DND-41 (cell line): ENCODE data around the gene SOX13.
A peak's percentile ranks its signal among the peaks of the same experiment; 100 is the strongest.

Experiments used
- ATAC-seq: fragments of 200-7000 bp; cut with Tn5 transposase; 3 replicates; pipeline ENCODE4 v1.9.1; 2021; ENCODE audit warnings: low read depth; ENCODE audit not compliant: insufficient read depth
- DNase-seq: peaks from one replicate; pipeline ENCODE4 v3.0.0-alpha.2; 2020
- H2AFZ ChIP-seq: 2 replicates; pipeline ENCODE4 v1.6.0; 2012; ENCODE audit warnings: low read depth, low read length
- H3K27ac ChIP-seq: 2 replicates; pipeline ENCODE4 v1.5.1; 2012; ENCODE audit warnings: low read length, inconsistent platforms
- H3K27me3 ChIP-seq: fragments of 200-600 bp; sonication (generic); 2 replicates; pipeline ENCODE4 v1.6.0; 2012; ENCODE audit warnings: low read length, mild to moderate bottlenecking, inconsistent platforms; ENCODE audit not compliant: insufficient read depth, poor library complexity
- H3K36me3 ChIP-seq: 2 replicates; pipeline ENCODE4 v1.5.1; 2012; ENCODE audit warnings: low read length, inconsistent platforms; ENCODE audit not compliant: insufficient read depth
- H3K4me1 ChIP-seq: 2 replicates; pipeline ENCODE4 v1.5.1; 2012; ENCODE audit warnings: mild to moderate bottlenecking, low read length; ENCODE audit not compliant: insufficient read depth
- H3K4me2 ChIP-seq: 2 replicates; pipeline ENCODE4 v1.6.0; 2012; ENCODE audit warnings: mild to moderate bottlenecking, moderate library complexity, low read length, inconsistent platforms; ENCODE audit not compliant: insufficient read depth
- H3K4me3 ChIP-seq, 2 experiments: fragments of 200-600 bp in 1 of 2; shearing (Covaris generic) in 1 of 2; 2 replicates each; pipeline ENCODE4 v1.5.1; 2012 to 2016; ENCODE audit warnings: inconsistent platforms in 2 of 2, low read length in 2 of 2, mild to moderate bottlenecking in 2 of 2, low read depth in 1 of 2, moderate library complexity in 1 of 2
- H3K79me2 ChIP-seq: 2 replicates; pipeline ENCODE4 v1.6.0; 2012; ENCODE audit warnings: low read length, inconsistent platforms; ENCODE audit not compliant: insufficient read depth
- H3K9ac ChIP-seq: 2 replicates; pipeline ENCODE4 v1.6.0; 2012; ENCODE audit warnings: low read depth, mild to moderate bottlenecking, inconsistent platforms, low read length, moderate library complexity
- H3K9me3 ChIP-seq: 2 replicates; pipeline ENCODE4 v1.5.1; 2012; ENCODE audit warnings: low read length, moderate library complexity, mild to moderate bottlenecking, inconsistent platforms; ENCODE audit not compliant: insufficient read depth, severe bottlenecking
- H4K20me1 ChIP-seq: 2 replicates; pipeline ENCODE4 v1.6.0; 2012; ENCODE audit warnings: low read length; ENCODE audit not compliant: insufficient read depth
- CTCF ChIP-seq: IDR thresholded peaks from 2 replicates; pipeline ENCODE4 v1.5.1; 2012; ENCODE audit warnings: borderline replicate concordance, low read length, moderate library complexity, mild to moderate bottlenecking; ENCODE audit not compliant: poor library complexity, severe bottlenecking; ENCODE audit errors: extremely low read depth
- EZH2 ChIP-seq: IDR thresholded peaks from 3 replicates; pipeline ENCODE4 v1.6.1; 2012; ENCODE audit warnings: borderline replicate concordance, low read depth, mild to moderate bottlenecking, moderate library complexity, low read length, inconsistent platforms; ENCODE audit not compliant: severe bottlenecking

SOX13 gene

GRCh38 chr1:204065174-204065985 is 7.5 kb upstream of the SOX13 start:
- H2AFZ ChIP-seq, result no peak overlapping the region

GRCh38 chr1:204065986-204066300 is 7.0 kb upstream of the SOX13 start:
- Histone ChIP-seq H3K9me3 (no peaks in the 10 kb centered on the region), H3K4me3 (no peak overlapping the region), H3K36me3 (no peaks in the 10 kb centered on the region), H3K4me2 (no peak overlapping the region), H3K27ac (no peak overlapping the region), H3K9ac (no peak overlapping the region), H2AFZ (no peak overlapping the region), H3K27me3 (peaks cover under 1% of the 10 kb centered on the region), H4K20me1 (no peaks in the 10 kb centered on the region), H3K4me1 (peaks cover 6% of the 10 kb centered on the region), H3K79me2 (no peaks in the 10 kb centered on the region)
- DNase-seq (no peak), ATAC-seq (no peak)
- TF ChIP-seq CTCF (no peak), EZH2 (no peak)

More at GRCh38 chr1:204065174-204065985, 7.5 kb upstream of the SOX13 start:
- H3K27ac ChIP-seq, result no peak overlapping the region
- H3K79me2 ChIP-seq, result no peaks in the 10 kb centered on the region
- H3K4me3 ChIP-seq, result no peak overlapping the region
- TF ChIP-seq EZH2, result no peak
- no peak for TF ChIP-seq CTCF
- H3K27me3 ChIP-seq, result peaks cover 2% of the 10 kb centered on the region
- H3K36me3 ChIP-seq, result no peaks in the 10 kb centered on the region
- H3K4me1 ChIP-seq, result peaks cover 6% of the 10 kb centered on the region
- ATAC-seq (peak; percentile 50), DNase-seq (peak; percentile 23)
- H3K9ac ChIP-seq, result no peak overlapping the region
- peak overlapping the region; percentile 25; the same call in 1 of the 2 replicates for H3K4me2 ChIP-seq
- H4K20me1 ChIP-seq, result no peaks in the 10 kb centered on the region
- H3K9me3 ChIP-seq, result no peaks in the 10 kb centered on the region

- Histone ChIP-seq H3K9ac (no peak overlapping the region), H4K20me1 (no peaks in the 10 kb centered on the region), H3K4me1 (peaks cover 6% of the 10 kb centered on the region), H3K79me2 (no peaks in the 10 kb centered on the region), H3K36me3 (no peaks in the 10 kb centered on the region), H3K9me3 (no peaks in the 10 kb centered on the region), H3K4me3 (no peak overlapping the region), H3K4me2 (no peak overlapping the region), H2AFZ (no peak overlapping the region), H3K27ac (no peak overlapping the region), H3K27me3 (no peaks in the 10 kb centered on the region)
- DNase-seq (no peak), ATAC-seq (no peak)
- no peak for TF ChIP-seq CTCF
- TF ChIP-seq EZH2, result no peak
These were observed 5.0 kb upstream of the SOX13 start for GRCh38 chr1:204067935-204068334.

- Histone ChIP-seq H3K4me3 (no peak overlapping the region), H3K9me3 (no peaks in the 10 kb centered on the region), H3K4me1 (peaks cover 6% of the 10 kb centered on the region), H3K4me2 (no peak overlapping the region), H3K36me3 (no peaks in the 10 kb centered on the region), H3K27ac (no peak overlapping the region), H3K79me2 (no peaks in the 10 kb centered on the region), H2AFZ (no peak overlapping the region), H4K20me1 (no peaks in the 10 kb centered on the region), H3K27me3 (no peaks in the 10 kb centered on the region), H3K9ac (no peak overlapping the region)
- ATAC-seq, result no peak
- TF ChIP-seq EZH2, result no peak
- no peak for TF ChIP-seq CTCF
- no peak for DNase-seq
These were observed 3.0 kb upstream of the SOX13 start for GRCh38 chr1:204069887-204070286.
